ENCODE measurements around the gene ADORA2A.

The ADORA2A gene

DNA sequence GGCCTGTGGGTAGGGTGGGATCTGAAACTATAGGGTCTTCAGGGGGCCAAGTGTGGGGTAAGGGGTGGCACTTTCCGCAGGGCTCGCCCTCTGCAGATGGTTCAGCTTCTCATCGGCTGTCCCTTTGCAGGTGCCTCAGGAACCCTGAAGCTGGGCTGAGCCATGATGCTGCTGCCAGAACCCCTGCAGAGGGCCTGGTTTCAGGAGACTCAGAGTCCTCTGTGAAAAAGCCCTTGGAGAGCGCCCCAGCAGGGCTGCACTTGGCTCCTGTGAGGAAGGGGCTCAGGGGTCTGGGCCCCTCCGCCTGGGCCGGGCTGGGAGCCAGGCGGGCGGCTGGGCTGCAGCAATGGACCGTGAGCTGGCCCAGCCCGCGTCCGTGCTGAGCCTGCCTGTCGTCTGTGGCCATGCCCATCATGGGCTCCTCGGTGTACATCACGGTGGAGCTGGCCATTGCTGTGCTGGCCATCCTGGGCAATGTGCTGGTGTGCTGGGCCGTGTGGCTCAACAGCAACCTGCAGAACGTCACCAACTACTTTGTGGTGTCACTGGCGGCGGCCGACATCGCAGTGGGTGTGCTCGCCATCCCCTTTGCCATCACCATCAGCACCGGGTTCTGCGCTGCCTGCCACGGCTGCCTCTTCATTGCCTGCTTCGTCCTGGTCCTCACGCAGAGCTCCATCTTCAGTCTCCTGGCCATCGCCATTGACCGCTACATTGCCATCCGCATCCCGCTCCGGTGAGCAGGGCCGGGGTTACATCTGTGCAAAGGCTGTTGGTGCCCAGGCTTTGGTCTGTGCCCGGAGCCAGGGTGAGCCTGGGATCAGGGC lies 5.8 kb downstream of the ADORA2A start:
- no peak for DNase-seq (ENCODE audit: low read depth in 2 of 2)

DNA sequence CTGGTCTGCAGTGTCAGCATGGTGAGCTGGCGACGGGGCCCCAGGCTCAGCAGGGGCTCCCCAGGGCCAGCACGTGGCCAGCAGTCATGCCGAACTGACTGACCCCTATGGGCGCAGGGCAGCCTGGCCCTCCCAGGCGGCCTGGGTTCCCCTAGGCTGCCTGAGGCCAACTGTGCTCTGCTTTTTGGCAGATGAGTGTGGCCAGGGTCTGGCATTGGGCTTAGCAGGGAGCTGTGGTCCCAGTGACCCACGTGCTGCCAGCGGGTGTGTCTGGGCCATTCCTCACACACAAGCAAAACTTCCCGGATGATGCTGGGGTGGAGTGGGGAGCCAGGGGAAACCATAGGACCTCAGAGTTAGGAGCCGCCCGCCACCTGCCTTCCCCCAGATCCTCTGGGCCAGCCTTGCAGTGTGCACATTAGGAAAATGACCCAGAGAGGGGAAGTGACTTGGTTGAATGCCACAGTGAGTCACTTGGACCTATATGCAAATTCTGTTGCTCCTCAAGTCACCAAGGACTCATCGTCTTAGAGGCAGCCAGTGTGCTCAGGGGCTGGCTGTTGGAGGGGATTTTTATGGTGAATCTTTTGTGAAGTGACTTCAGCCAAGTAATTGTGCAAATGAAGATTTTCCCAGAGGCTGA lies 6.5 kb downstream of the ADORA2A start:
- no peak for DNase-seq (ENCODE audit: low read depth in 2 of 2)

DNA sequence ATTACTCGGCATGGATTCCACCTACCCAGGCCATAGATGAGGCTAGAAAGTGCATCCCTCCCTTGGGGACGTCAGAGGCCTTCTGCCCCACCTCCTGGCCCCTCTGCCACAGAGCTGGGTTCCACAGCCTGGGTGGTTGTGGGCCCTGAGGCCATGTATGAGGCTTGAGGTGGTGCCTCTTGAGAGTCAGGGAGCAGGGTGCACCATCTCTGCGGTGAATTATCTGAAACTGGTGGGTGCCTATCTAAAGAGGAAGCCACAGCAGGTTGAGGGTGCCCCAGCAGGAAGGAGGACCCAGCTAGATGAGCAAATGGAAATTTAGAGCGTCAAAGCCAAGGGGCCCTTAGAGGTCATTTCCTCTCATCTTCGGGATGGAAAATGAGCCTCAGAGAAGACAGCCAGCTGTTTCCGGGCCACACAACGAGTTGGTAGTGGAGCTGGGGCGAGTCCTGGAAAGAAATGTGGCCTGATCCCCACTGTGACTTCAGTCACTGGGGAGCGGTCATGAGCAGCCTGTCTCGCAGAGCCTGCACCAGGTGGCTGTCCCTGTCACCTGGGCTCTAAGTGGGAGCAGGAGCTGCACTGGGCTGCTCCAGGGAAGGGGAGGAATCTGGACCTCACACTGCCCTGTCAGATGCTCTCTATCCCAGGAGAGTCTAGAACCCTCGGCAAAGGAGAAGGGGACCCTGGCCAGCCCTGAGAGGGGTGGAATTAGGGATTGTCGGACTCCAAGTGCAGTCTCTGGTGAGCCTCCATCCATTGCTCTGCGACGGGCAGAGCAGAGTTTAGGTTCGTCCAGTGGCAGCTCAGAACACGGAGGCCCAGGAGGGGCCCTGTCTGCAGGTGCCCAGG lies 7.3 kb downstream of the ADORA2A start:
- peak; percentile 71 to 78 for DNase-seq (ENCODE audit: low read depth in 2 of 2)

DNA sequence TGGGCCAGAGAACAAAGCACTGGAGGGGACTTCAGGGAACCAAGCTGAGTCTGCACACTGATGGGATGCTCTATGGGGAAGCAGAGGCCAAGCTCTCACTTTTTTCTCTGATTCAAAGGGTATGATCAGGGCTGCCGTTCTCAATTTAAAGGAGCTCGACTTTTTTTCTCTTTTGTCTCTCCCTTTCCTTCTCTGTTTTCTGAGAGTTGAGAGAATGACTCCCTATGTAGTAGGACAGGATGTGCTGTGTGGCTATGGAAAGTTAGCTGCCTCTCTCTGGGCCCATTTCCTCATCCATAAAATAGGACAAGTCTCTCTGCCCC lies 7.9 kb downstream of the ADORA2A start:
- no peak for DNase-seq (ENCODE audit: low read depth in 2 of 2)

DNA sequence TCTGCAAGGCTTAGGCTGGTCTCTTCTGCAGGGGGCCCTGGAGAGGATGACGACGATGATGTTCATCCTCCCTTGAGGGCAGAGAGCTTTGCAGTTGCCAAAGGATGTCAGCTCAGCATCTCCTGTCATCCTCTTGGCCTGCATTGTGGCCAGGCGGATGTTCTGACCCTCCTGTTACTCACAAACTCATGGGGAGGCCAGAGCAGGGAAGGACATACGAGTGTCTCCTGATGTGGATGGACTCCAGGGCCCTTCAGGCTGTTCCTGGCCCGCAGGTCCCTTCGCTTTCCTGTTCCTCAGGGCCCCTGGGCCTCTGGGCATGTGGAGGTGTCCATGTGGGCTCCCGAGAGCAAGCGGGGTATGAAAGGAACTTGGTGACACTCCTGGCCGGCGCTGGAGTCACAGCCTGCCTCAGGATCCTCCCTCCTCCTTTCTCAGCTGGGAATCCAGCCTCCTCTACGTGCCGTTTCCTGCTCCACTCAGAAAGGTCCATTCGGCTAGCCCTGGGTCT lies 8.5 kb downstream of the ADORA2A start:
- no peak for DNase-seq (ENCODE audit: low read depth in 2 of 2)

DNA sequence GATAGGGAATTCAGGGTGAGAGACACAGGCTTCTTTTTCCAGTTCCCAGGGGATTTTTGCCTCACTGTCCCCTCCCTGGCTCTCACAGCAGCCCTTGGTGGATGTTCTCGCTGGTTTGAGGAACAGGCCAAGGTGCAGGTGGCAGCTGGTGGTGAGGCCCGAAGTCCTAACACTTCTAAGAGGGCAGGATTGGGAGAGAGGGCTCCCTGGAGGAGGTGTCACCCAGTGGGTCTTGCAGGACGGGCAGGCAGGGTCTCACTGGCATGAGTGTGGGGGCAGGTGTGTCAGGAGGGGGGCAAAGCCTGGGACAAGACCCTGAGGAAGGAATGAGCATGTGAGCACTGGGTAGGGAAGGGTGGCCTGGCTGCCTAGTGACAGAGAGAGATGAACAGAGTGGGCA lies 9.2 kb downstream of the ADORA2A start:
- DNase-seq (ENCODE audit: low read depth in 2 of 2) = no peak

DNA sequence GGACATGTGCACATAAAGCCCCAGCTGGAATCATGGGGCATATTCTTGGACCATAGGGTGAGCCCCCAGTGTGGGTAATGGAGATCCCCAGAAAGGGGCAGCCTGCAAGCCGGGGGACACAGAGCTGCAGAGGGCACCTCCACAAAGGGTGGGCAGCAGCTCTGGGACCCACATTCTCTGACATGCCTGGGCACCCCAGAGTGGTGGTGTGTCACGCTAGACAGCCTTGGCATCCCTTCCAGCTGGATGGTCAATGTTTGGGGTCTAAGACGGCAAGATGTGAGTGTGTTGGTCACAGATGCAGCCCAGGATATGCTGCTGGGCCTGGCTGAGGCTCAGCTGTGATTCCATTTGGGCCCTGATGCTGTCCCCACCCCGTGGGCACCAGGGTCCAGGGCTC lies 9.7 kb downstream of the ADORA2A start:
- DNase-seq (ENCODE audit: low read depth in 2 of 2) = no peak

- DNase-seq (ENCODE audit: low read depth in 2 of 2) = no peak
Measured at GRCh38 chr22:24437741-24438328, 10.4 kb downstream of the ADORA2A start.

DNA sequence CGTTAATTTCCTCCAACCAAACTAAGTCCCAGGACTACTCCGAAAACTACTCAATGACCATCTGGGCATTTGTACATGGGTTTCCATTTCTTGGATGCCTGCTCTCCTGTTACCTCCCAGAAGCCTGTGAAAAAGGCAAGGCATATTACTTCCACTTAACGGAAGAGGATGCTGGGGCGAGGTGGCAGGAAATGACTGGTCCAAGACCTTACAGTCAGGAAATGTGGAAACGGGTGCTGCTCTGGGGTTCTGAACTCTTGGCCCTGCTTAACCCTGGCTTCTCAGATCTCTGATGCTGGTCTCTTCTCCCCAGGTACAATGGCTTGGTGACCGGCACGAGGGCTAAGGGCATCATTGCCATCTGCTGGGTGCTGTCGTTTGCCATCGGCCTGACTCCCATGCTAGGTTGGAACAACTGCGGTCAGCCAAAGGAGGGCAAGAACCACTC lies 12.9 kb downstream of the ADORA2A start:
- no peak for DNase-seq (ENCODE audit: low read depth in 2 of 2)

- DNase-seq (ENCODE audit: low read depth in 2 of 2) = no peak
Measured at GRCh38 chr22:24440718-24441405, 13.5 kb downstream of the ADORA2A start.

GRCh38 chr22:24441406-24442351 lies 14.3 kb downstream of the ADORA2A start:
- DNase-seq (ENCODE audit: low read depth in 2 of 2) = no peak

- no peak for DNase-seq (ENCODE audit: low read depth in 2 of 2)
Measured at GRCh38 chr22:24442352-24442744, 14.9 kb downstream of the ADORA2A start.

- DNase-seq (ENCODE audit: low read depth in 2 of 2) = no peak
Measured at GRCh38 chr22:24443668-24444067, 16.3 kb downstream of the ADORA2A start.

DNA sequence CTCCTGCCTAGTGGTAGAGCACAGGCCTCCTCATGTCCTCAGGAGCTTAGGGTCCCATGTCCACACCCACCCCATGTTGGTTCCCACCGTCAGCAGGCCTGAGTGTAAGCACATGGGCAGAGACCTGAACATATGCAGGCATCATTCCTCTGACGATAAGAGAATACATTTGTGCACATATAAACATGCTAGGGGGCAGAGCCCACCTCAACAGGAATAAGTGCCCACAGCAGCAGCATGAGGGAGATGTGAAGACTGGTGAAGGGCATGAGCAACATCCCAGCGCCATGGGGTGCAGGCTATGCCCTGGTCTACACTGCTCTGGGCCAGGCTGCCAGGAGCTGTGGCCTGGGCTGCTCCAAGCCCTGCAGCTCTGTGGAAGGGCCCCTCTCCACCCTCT lies 16.9 kb downstream of the ADORA2A start:
- no peak for DNase-seq (ENCODE audit: low read depth in 2 of 2)

DNA sequence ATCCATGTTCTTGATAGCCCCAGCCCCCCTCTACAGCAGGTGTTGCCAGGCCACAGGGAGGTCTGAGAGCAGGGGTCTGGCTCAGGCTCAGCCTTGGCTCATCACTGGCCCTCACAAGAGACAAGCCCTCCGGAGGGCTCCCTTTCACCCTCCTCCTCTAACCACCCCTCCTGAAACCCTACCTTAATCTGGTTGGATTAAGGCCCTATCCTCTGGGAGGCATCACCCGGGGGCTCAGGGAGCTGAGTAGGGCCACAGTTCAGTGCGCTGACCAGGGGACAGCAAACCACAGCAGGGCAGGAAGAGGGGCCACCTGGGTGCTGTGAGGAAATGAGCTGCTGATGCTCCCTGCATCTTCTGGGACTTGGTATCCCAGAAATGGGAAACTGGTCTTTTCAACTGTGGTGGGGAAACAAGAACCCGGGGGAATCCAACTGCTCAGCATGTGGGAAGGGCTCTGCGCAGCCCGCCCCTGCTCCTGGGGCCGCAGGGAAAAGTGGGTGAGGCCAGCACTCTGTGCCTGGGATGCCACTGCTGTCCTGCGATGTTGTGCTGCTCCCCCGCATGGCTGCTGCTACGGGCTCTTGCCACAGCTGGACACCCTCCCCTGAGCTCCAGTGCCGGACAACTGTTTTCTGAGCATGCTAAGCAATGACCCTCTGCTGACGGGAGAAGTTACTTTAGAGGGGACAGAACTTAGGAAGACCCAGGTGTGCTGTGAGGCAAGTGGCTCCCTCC lies 17.5 kb downstream of the ADORA2A start:
- DNase-seq (ENCODE audit: low read depth in 2 of 2) = no peak

GRCh38 chr22:24445481-24446259 lies 18.3 kb downstream of the ADORA2A start:
- DNase-seq (ENCODE audit: low read depth in 2 of 2) = no peak

DNA sequence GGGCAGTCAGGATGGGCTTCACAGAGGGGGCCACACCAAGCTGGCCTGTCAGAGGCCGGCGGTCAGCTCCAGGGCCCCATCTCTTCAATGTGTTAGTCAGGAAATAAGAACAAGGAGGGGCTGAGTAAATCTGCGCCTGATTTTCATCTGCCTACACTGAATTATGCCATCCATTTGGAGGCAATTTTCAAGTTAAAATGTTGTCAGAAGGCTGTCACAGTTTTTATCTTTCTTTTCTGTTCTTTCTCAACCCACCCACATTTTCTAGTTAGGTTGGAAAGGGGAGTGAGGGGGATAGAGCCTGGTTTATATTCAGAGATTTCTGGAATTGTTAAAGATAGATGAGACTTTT lies 18.8 kb downstream of the ADORA2A start:
- DNase-seq (ENCODE audit: low read depth in 2 of 2) = no peak

DNA sequence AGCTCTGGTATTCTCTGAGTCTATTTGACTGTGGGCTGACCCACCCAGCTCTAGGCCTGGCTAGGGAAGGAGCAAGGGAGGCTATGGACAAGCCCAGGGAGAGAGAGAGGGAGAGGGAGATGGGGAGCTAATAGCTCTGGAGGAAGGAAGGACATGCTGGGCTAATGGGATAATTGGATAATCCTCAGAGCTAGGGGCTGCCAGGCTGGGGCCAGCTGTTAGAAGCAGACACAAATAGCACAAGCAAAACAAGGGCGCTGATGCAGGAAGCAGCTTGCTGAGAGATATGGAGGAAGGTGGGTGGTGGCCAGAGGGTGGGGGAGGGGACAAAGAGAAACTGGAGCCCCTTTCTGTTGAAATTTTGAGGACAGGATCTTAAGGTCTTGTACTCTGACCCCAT lies 23.2 kb downstream of the ADORA2A start:
- DNase-seq (ENCODE audit: low read depth in 2 of 2) = no peak

DNA sequence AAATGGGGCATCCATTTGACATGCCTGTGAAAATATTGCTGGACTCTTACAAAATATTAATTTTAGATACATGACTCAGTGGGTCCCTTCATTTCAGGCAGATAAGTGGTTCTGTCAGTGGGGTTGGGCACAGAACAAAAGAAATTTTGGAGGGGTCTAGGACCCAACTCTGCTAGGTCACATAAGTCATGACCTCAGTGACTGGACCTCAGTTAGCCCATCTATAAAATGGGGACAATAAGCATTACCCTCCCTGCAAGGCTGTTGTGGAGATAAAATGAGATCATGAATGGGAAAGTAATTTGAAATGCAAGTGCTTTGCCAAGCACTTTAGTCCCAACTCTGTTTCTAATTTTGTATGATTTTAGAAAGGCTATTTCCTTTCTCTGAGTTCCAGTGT lies 23.8 kb downstream of the ADORA2A start:
- DNase-seq (ENCODE audit: low read depth in 2 of 2) = no peak

Data from stimulated activated CD8-positive, alpha-beta memory T cell treated with anti-CD3 and anti-CD28 coated beads, Interleukin-15, amount 100 ng/mL, for 48 hours (primary cell).